HepG2 (cell line): ENCODE data around the gene CYP2U1. TPM values are rescaled to one million over a fixed set of nuclear protein-coding genes. Genes with fewer than 3 reads are reported as not detected.

Experiments used
- IRF9 ChIP-seq: sonication (generic); formaldehyde crosslinking; IDR thresholded peaks from 2 replicates; pipeline ENCODE4 v1.8.0; 2022; ENCODE audit warnings: missing genetic modification reagents, mild to moderate bottlenecking, borderline replicate concordance
- KAT8 ChIP-seq: IDR thresholded peaks from 2 replicates; pipeline ENCODE4 v1.6.1; 2016; ENCODE audit warnings: missing genetic modification reagents, missing compliant biosample characterization
- KDM2A ChIP-seq: sonication (generic); formaldehyde crosslinking; IDR thresholded peaks from 2 replicates; pipeline ENCODE4 v1.4.0; 2020; ENCODE audit warnings: low read depth, missing genetic modification reagents, borderline replicate concordance
- RBM22 ChIP-seq: fragments of 200-400 bp; formaldehyde crosslinking; optimal IDR thresholded peaks from 2 replicates; pipeline ENCODE3; 2017; ENCODE audit warnings: mild to moderate bottlenecking, low read length, moderate library complexity
- RBM39 ChIP-seq: fragments of 200-400 bp; formaldehyde crosslinking; IDR thresholded peaks from one replicate; pipeline ENCODE4 v1.6.1; 2018; ENCODE audit warnings: antibody characterized with exemption, mild to moderate bottlenecking, low read depth, low read length; ENCODE audit not compliant: poor library complexity, severe bottlenecking
- SALL1 ChIP-seq: sonication (generic); formaldehyde crosslinking; IDR thresholded peaks from 2 replicates; pipeline ENCODE4 v1.8.0; 2022; ENCODE audit warnings: mild to moderate bottlenecking, missing genetic modification reagents
- SOX6 ChIP-seq, 2 experiments: fragments of 450-650 bp in 1 of 2; sonication (generic) in 1 of 2; formaldehyde crosslinking in 1 of 2; IDR thresholded peaks; 2 replicates each; pipeline versions ENCODE4 v1.4.0 to v1.6.1; 2017 to 2020; ENCODE audit warnings: antibody characterized with exemption in 1 of 2, mild to moderate bottlenecking in 1 of 2, missing genetic modification reagents in 1 of 2
- ZFP82 ChIP-seq: sonication (generic); formaldehyde crosslinking; IDR thresholded peaks from 2 replicates; pipeline ENCODE4 v1.5.1; 2020; ENCODE audit warnings: mild to moderate bottlenecking, missing genetic modification reagents, borderline replicate concordance
- ZNF143 ChIP-seq: sonication (generic); formaldehyde crosslinking; IDR thresholded peaks from 2 replicates; pipeline ENCODE4 v1.4.0; 2020; ENCODE audit warnings: missing genetic modification reagents
- ZNF549 ChIP-seq: sonication (generic); formaldehyde crosslinking; IDR thresholded peaks from 2 replicates; pipeline ENCODE4 v1.5.0; 2020; ENCODE audit warnings: missing genetic modification reagents
- polyA plus RNA-seq, 8 experiments: library from polyadenylated mRNA; depleted of rRNA in 3 of 8; stranded (reverse) in 7 of 8; unstranded in 1 of 8; fragments of >200 nt; fragmentation: Illumina TruSeq in 4 of 8; extraction: Trizol in 4 of 8; gene quantifications; 2 replicates each; pipeline versions ENCODE4 v1.2.1 to v1.2.3, GENCODE V29; 2011 to 2016; ENCODE audit warnings: low read depth in 4 of 8, missing spikeins in 1 of 8, mixed read lengths in 1 of 8; ENCODE audit not compliant: insufficient read depth in 1 of 8
- total RNA-seq, 5 experiments: library from RNA; depleted of rRNA; stranded (reverse); fragments of >200 nt; fragmentation: Illumina TruSeq; extraction: Trizol; gene quantifications; 2 replicates each; pipeline ENCODE4 v1.2.3, GENCODE V29; 2016; ENCODE audit warnings: low read depth in 1 of 5
- TF ChIP-seq, protein P1 (sequence below): sonication (generic); formaldehyde crosslinking; IDR thresholded peaks from 2 replicates; pipeline ENCODE4 v1.4.0; 2020; ENCODE audit warnings: missing genetic modification reagents
- TF ChIP-seq, protein P2 (sequence below): sonication (generic); formaldehyde crosslinking; IDR thresholded peaks from 2 replicates; pipeline ENCODE4 v1.4.0; 2020; ENCODE audit warnings: missing genetic modification reagents, mild to moderate bottlenecking, borderline replicate concordance
- TF ChIP-seq, protein P3 (sequence below): sonication (generic); formaldehyde crosslinking; IDR thresholded peaks from 2 replicates; pipeline ENCODE4 v1.4.0; 2020; ENCODE audit warnings: missing genetic modification reagents
- TF ChIP-seq, protein P4 (sequence below): sonication (generic); formaldehyde crosslinking; IDR thresholded peaks from 2 replicates; pipeline ENCODE4 v1.4.0; 2020; ENCODE audit warnings: mild to moderate bottlenecking, missing genetic modification reagents

CYP2U1 gene
- total and polyA plus RNA-seq, 2 of the 13 experiments (the other 11 are each of a cell fraction or from before 2014, with no cell fraction given), result 1.4 to 3.4 TPM

GRCh38 chr4:107978716-107979451 lies 47.5 kb downstream of the CYP2U1 start (continued):
- TF ChIP-seq, protein P1, sequence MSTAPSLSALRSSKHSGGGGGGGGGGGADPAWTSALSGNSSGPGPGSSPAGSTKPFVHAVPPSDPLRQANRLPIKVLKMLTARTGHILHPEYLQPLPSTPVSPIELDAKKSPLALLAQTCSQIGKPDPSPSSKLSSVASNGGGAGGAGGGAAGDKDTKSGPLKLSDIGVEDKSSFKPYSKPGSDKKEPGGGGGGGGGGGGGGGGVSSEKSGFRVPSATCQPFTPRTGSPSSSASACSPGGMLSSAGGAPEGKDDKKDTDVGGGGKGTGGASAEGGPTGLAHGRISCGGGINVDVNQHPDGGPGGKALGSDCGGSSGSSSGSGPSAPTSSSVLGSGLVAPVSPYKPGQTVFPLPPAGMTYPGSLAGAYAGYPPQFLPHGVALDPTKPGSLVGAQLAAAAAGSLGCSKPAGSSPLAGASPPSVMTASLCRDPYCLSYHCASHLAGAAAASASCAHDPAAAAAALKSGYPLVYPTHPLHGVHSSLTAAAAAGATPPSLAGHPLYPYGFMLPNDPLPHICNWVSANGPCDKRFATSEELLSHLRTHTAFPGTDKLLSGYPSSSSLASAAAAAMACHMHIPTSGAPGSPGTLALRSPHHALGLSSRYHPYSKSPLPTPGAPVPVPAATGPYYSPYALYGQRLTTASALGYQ (CRISPR knock-in tag), result no peak
- TF ChIP-seq RBM22 (no peak), IRF9 (CRISPR knock-in tag) (no peak), ZNF143 (CRISPR knock-in tag) (no peak), SALL1 (CRISPR knock-in tag) (0 out of 2 replicates have a peak, but pooled peaks have one; percentile 19), RBM39 (no peak), KAT8 (no peak), ZFP82 (CRISPR knock-in tag) (no peak), KDM2A (no peak), SOX6 (IDR thresholded peaks at IDR 0.05) (no peak), SOX6 (CRISPR knock-in tag; IDR thresholded peaks at IDR 0.05) (peak; percentile 89), ZNF549 (CRISPR knock-in tag) (no peak)
- TF ChIP-seq, protein P2, sequence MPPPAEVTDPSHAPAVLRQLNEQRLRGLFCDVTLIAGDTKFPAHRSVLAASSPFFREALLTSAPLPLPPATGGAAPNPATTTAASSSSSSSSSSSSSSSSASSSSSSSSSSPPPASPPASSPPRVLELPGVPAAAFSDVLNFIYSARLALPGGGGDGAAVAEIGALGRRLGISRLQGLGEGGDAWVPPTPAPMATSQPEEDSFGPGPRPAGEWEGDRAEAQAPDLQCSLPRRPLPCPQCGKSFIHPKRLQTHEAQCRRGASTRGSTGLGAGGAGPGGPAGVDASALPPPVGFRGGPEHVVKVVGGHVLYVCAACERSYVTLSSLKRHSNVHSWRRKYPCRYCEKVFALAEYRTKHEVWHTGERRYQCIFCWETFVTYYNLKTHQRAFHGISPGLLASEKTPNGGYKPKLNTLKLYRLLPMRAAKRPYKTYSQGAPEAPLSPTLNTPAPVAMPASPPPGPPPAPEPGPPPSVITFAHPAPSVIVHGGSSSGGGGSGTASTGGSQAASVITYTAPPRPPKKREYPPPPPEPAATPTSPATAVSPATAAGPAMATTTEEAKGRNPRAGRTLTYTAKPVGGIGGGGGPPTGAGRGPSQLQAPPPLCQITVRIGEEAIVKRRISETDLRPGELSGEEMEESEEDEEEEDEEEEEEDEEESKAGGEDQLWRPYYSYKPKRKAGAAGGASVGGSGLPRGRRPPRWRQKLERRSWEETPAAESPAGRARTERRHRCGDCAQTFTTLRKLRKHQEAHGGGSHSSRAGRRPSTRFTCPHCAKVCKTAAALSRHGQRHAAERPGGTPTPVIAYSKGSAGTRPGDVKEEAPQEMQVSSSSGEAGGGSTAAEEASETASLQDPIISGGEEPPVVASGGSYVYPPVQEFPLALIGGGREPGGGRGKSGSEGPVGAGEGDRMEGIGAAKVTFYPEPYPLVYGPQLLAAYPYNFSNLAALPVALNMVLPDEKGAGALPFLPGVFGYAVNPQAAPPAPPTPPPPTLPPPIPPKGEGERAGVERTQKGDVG (CRISPR knock-in tag), result no peak
- TF ChIP-seq, protein P3, sequence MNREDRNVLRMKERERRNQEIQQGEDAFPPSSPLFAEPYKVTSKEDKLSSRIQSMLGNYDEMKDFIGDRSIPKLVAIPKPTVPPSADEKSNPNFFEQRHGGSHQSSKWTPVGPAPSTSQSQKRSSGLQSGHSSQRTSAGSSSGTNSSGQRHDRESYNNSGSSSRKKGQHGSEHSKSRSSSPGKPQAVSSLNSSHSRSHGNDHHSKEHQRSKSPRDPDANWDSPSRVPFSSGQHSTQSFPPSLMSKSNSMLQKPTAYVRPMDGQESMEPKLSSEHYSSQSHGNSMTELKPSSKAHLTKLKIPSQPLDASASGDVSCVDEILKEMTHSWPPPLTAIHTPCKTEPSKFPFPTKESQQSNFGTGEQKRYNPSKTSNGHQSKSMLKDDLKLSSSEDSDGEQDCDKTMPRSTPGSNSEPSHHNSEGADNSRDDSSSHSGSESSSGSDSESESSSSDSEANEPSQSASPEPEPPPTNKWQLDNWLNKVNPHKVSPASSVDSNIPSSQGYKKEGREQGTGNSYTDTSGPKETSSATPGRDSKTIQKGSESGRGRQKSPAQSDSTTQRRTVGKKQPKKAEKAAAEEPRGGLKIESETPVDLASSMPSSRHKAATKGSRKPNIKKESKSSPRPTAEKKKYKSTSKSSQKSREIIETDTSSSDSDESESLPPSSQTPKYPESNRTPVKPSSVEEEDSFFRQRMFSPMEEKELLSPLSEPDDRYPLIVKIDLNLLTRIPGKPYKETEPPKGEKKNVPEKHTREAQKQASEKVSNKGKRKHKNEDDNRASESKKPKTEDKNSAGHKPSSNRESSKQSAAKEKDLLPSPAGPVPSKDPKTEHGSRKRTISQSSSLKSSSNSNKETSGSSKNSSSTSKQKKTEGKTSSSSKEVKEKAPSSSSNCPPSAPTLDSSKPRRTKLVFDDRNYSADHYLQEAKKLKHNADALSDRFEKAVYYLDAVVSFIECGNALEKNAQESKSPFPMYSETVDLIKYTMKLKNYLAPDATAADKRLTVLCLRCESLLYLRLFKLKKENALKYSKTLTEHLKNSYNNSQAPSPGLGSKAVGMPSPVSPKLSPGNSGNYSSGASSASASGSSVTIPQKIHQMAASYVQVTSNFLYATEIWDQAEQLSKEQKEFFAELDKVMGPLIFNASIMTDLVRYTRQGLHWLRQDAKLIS, result no peak
- TF ChIP-seq, protein P4, sequence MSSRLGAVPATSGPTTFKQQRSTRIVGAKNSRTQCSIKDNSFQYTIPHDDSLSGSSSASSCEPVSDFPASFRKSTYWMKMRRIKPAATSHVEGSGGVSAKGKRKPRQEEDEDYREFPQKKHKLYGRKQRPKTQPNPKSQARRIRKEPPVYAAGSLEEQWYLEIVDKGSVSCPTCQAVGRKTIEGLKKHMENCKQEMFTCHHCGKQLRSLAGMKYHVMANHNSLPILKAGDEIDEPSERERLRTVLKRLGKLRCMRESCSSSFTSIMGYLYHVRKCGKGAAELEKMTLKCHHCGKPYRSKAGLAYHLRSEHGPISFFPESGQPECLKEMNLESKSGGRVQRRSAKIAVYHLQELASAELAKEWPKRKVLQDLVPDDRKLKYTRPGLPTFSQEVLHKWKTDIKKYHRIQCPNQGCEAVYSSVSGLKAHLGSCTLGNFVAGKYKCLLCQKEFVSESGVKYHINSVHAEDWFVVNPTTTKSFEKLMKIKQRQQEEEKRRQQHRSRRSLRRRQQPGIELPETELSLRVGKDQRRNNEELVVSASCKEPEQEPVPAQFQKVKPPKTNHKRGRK (CRISPR knock-in tag), result no peak
